Upper lobe of right lung (tissue), 1 donor: ENCODE data around the gene SPATA13. TPM values are rescaled to one million over a fixed set of nuclear protein-coding genes. Genes with fewer than 3 reads are reported as not detected.

Source experiments
- ATAC-seq: fragments of 200-7000 bp; cut with Tn5 transposase; one replicate; pipeline ENCODE4 v1.9.1; 2020; ENCODE audit warnings: mild to moderate bottlenecking, moderate library complexity
- DNase-seq: peaks from one replicate; pipeline ENCODE4 v3.0.0-alpha.2; 2020
- H3K27ac ChIP-seq: fragments of 200-600 bp; one replicate; pipeline ENCODE4 v1.8.0; 2022
- H3K27me3 ChIP-seq: fragments of 200-600 bp; one replicate; pipeline ENCODE4 v1.8.0; 2022; ENCODE audit warnings: mild to moderate bottlenecking
- H3K36me3 ChIP-seq: fragments of 200-600 bp; one replicate; pipeline ENCODE4 v1.8.0; 2022
- H3K4me1 ChIP-seq: fragments of 200-600 bp; one replicate; pipeline ENCODE4 v1.8.0; 2022
- H3K4me3 ChIP-seq: fragments of 200-600 bp; one replicate; pipeline ENCODE4 v1.8.0; 2022; ENCODE audit warnings: mild to moderate bottlenecking
- H3K9me3 ChIP-seq: fragments of 200-600 bp; one replicate; pipeline ENCODE4 v1.8.0; 2022
- CTCF ChIP-seq: fragments of 200-600 bp; IDR thresholded peaks from one replicate; pipeline ENCODE4 v1.8.0; 2022; ENCODE audit warnings: antibody characterized with exemption
- intact Hi-C: fragments of 100-400 bp; cut with DNase I; formaldehyde crosslinking; loops from one replicate; pipeline ENCODE4 v1.11.0; 2022
- total RNA-seq: library from RNA; stranded (reverse); fragmentation: NEBNext Ultra II Directional; extraction: Animal tissue kit (Norgen Biotek cat#: 25700); gene quantifications from one replicate; pipeline ENCODE4 v1.2.1, GENCODE V29; 2021
- donor health status: DM: no; HTN: yes; CAD: no; lungs with severe emphysema.

Gene SPATA13
- total RNA-seq, 1 donor from 2014 or later, result 34.4 TPM

- Histone ChIP-seq H3K4me3 (no peak overlapping the region), H3K27me3 (no peaks in the 10 kb centered on the region), H3K9me3 (no peaks in the 10 kb centered on the region), H3K36me3 (peaks cover 96% of the 10 kb centered on the region), H3K27ac (no peak overlapping the region), H3K4me1 (no peaks in the 10 kb centered on the region)
- DNase-seq (no peak), ATAC-seq (peak; percentile 31)
- TF ChIP-seq CTCF, result no peak
- intact Hi-C loops, result no loop called here
Observed at GRCh38 chr13:24288870-24289269, 128.3 kb downstream of the SPATA13 start.

- Histone ChIP-seq H3K4me3 (no peak overlapping the region), H3K27ac (no peak overlapping the region), H3K4me1 (no peaks in the 10 kb centered on the region), H3K27me3 (no peaks in the 10 kb centered on the region), H3K36me3 (peaks cover 96% of the 10 kb centered on the region), H3K9me3 (no peaks in the 10 kb centered on the region)
- intact Hi-C loops, result no loop called here
- no peak for ATAC-seq
- DNase-seq, result no peak
- no peak for TF ChIP-seq CTCF
Observed at GRCh38 chr13:24290280-24290932, 129.9 kb downstream of the SPATA13 start.

GRCh38 chr13:24292481-24292880 is 132.0 kb downstream of the SPATA13 start:
- intact Hi-C loops, result no loop called here
- no peaks in the 10 kb centered on the region for H3K4me1 ChIP-seq
- H3K4me3 ChIP-seq, result no peak overlapping the region
- ATAC-seq, result no peak
- DNase-seq, result no peak
- no peak for TF ChIP-seq CTCF
- H3K9me3 ChIP-seq, result no peaks in the 10 kb centered on the region
- no peaks in the 10 kb centered on the region for H3K27me3 ChIP-seq
- H3K27ac ChIP-seq, result no peak overlapping the region
- H3K36me3 ChIP-seq, result peaks cover 95% of the 10 kb centered on the region

- no peaks in the 10 kb centered on the region for H3K9me3 ChIP-seq
- no peak overlapping the region for H3K4me3 ChIP-seq
- no peaks in the 10 kb centered on the region for H3K4me1 ChIP-seq
- DNase-seq (no peak), ATAC-seq (no peak)
- intact Hi-C loops, result no loop called here
- no peak overlapping the region for H3K27ac ChIP-seq
- peaks cover 95% of the 10 kb centered on the region for H3K36me3 ChIP-seq
- no peaks in the 10 kb centered on the region for H3K27me3 ChIP-seq
- no peak for TF ChIP-seq CTCF
Observed at GRCh38 chr13:24293746-24294145, 133.2 kb downstream of the SPATA13 start.

GRCh38 chr13:24299488-24300114 is 139.1 kb downstream of the SPATA13 start:
- H3K36me3 ChIP-seq, result peaks cover 97% of the 10 kb centered on the region
- no peaks in the 10 kb centered on the region for H3K27me3 ChIP-seq
- H3K4me1 ChIP-seq, result no peaks in the 10 kb centered on the region
- TF ChIP-seq CTCF, result no peak
- ATAC-seq (peak; percentile 19), DNase-seq (no peak)
- no peaks in the 10 kb centered on the region for H3K9me3 ChIP-seq
- no peak overlapping the region for H3K4me3 ChIP-seq
- intact Hi-C loops, result no loop called here
- no peak overlapping the region for H3K27ac ChIP-seq
